OCI-LY3 (cell line): ENCODE results near the gene MEN1.

Source experiments
- H2AFZ ChIP-seq: fragments of 200-600, 300-600 bp; shearing (Covaris generic); 2 replicates; pipeline ENCODE4 v1.6.0; 2014; ENCODE audit warnings: antibody characterized with exemption, low read depth, low read length
- H3K27ac ChIP-seq: fragments of 200-600, 300-600 bp; sonication (generic); 2 replicates; pipeline ENCODE4 v1.5.1; 2014; ENCODE audit warnings: mild to moderate bottlenecking, low read length, moderate library complexity, mixed read lengths
- H3K27me3 ChIP-seq: fragments of 200-600, 300-600 bp; sonication (generic); 2 replicates; pipeline ENCODE4 v1.6.1; 2014; ENCODE audit warnings: low read depth, low read length, mixed read lengths
- H3K36me3 ChIP-seq: fragments of 200-600, 300-600 bp; sonication (generic); replicated peaks from 2 replicates; pipeline ENCODE3; 2014; ENCODE audit warnings: low read depth, low read length, mixed read lengths
- H3K4me1 ChIP-seq: fragments of 300-600, 200-600 bp; sonication (generic); 2 replicates; pipeline ENCODE4 v1.6.1; 2014; ENCODE audit warnings: low read length, mixed read lengths
- H3K4me2 ChIP-seq: fragments of 200-600, 300-600 bp; sonication (generic); 2 replicates; pipeline ENCODE4 v1.6.1; 2014; ENCODE audit warnings: low read length, mixed read lengths
- H3K4me3 ChIP-seq: fragments of 300-600, 200-600 bp; sonication (generic); 2 replicates; pipeline ENCODE4 v1.5.1; 2014; ENCODE audit warnings: antibody characterized with exemption, mild to moderate bottlenecking, low read length, moderate library complexity
- H3K79me2 ChIP-seq: fragments of 300-600, 200-600 bp; shearing (Covaris generic); 2 replicates; pipeline ENCODE4 v1.6.1; 2014; ENCODE audit warnings: mild to moderate bottlenecking, low read length, mixed read lengths
- H3K9ac ChIP-seq: fragments of 300-600, 200-600 bp; shearing (Covaris generic); 2 replicates; pipeline ENCODE4 v1.6.0; 2014; ENCODE audit warnings: mild to moderate bottlenecking, low read length, moderate library complexity
- H3K9me3 ChIP-seq: fragments of 200-600, 300-600 bp; shearing (Covaris generic); 2 replicates; pipeline ENCODE4 v1.6.1; 2014; ENCODE audit warnings: low read length, mixed read lengths; ENCODE audit not compliant: insufficient read depth
- H4K20me1 ChIP-seq: fragments of 200-600, 300-600 bp; sonication (generic); 2 replicates; pipeline ENCODE4 v1.6.1; 2016; ENCODE audit warnings: low read length, mixed read lengths; ENCODE audit not compliant: insufficient read depth
- EZH2phosphoT487 ChIP-seq: fragments of 200-600 bp; shearing (Covaris generic); IDR thresholded peaks from 2 replicates; pipeline ENCODE4 v1.6.1; 2018; ENCODE audit warnings: antibody characterized with exemption, mixed run types, low read depth
- TF ChIP-seq, protein P1 (sequence below): fragments of 200-600, 300-600 bp; sonication (generic); IDR thresholded peaks from 2 replicates; pipeline ENCODE4 v1.5.1; 2014; ENCODE audit warnings: antibody characterized with exemption, low read length, low read depth

Gene MEN1

DNA sequence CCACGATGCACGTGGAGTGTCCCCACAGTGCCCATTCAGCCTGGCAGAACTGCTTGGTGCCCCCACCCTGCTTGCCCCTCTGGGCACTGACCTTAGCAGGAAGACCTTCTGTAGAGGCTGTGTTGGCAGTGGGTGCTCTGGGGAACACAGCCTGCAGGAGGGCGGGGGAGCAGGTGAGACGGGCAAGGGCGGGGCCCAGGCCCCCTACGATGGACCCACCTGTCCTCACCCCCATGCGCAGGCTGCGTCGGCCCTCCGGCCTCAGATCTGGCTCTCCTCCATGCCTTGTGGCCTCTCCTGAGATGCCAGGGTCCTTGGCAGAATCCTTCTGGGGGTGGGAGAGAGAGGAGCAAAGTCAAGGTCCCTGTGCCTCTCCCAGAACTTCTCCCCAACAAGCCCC lies 23.2 kb upstream of the MEN1 start:
- H3K4me2 ChIP-seq = no peak overlapping the region
- H3K27ac ChIP-seq = no peak overlapping the region
- H2AFZ ChIP-seq = no peak overlapping the region
- H3K9ac ChIP-seq = no peak overlapping the region
- no peaks in the 10 kb centered on the region for H3K27me3 ChIP-seq
- H3K9me3 ChIP-seq = no peaks in the 10 kb centered on the region
- no peaks in the 10 kb centered on the region for H3K4me1 ChIP-seq
- no peaks in the 10 kb centered on the region for H3K36me3 ChIP-seq
- no peaks in the 10 kb centered on the region for H4K20me1 ChIP-seq
- no peak for TF ChIP-seq EZH2phosphoT487
- TF ChIP-seq, protein P1, sequence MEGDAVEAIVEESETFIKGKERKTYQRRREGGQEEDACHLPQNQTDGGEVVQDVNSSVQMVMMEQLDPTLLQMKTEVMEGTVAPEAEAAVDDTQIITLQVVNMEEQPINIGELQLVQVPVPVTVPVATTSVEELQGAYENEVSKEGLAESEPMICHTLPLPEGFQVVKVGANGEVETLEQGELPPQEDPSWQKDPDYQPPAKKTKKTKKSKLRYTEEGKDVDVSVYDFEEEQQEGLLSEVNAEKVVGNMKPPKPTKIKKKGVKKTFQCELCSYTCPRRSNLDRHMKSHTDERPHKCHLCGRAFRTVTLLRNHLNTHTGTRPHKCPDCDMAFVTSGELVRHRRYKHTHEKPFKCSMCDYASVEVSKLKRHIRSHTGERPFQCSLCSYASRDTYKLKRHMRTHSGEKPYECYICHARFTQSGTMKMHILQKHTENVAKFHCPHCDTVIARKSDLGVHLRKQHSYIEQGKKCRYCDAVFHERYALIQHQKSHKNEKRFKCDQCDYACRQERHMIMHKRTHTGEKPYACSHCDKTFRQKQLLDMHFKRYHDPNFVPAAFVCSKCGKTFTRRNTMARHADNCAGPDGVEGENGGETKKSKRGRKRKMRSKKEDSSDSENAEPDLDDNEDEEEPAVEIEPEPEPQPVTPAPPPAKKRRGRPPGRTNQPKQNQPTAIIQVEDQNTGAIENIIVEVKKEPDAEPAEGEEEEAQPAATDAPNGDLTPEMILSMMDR = no peak
- no peak overlapping the region for H3K4me3 ChIP-seq
- no peaks in the 10 kb centered on the region for H3K79me2 ChIP-seq

- Histone ChIP-seq H3K9me3 (no peaks in the 10 kb centered on the region), H3K4me1 (no peaks in the 10 kb centered on the region), H3K27ac (no peak overlapping the region), H3K9ac (no peak overlapping the region), H2AFZ (no peak overlapping the region), H3K27me3 (no peaks in the 10 kb centered on the region), H4K20me1 (no peaks in the 10 kb centered on the region), H3K4me2 (no peak overlapping the region), H3K36me3 (no peaks in the 10 kb centered on the region), H3K4me3 (no peak overlapping the region), H3K79me2 (no peaks in the 10 kb centered on the region)
- TF ChIP-seq EZH2phosphoT487 = no peak
These were observed 22.8 kb upstream of the MEN1 start for GRCh38 chr11:64833198-64833502.

- Histone ChIP-seq H3K4me1 (no peaks in the 10 kb centered on the region), H2AFZ (no peak overlapping the region), H3K36me3 (no peaks in the 10 kb centered on the region), H3K4me3 (no peak overlapping the region), H3K27me3 (no peaks in the 10 kb centered on the region), H3K79me2 (no peaks in the 10 kb centered on the region), H3K9ac (no peak overlapping the region), H3K9me3 (no peaks in the 10 kb centered on the region), H3K27ac (no peak overlapping the region), H3K4me2 (no peak overlapping the region), H4K20me1 (no peaks in the 10 kb centered on the region)
- TF ChIP-seq, protein P1 = no peak
- no peak for TF ChIP-seq EZH2phosphoT487
These were observed 22.3 kb upstream of the MEN1 start for GRCh38 chr11:64832467-64833197.

DNA sequence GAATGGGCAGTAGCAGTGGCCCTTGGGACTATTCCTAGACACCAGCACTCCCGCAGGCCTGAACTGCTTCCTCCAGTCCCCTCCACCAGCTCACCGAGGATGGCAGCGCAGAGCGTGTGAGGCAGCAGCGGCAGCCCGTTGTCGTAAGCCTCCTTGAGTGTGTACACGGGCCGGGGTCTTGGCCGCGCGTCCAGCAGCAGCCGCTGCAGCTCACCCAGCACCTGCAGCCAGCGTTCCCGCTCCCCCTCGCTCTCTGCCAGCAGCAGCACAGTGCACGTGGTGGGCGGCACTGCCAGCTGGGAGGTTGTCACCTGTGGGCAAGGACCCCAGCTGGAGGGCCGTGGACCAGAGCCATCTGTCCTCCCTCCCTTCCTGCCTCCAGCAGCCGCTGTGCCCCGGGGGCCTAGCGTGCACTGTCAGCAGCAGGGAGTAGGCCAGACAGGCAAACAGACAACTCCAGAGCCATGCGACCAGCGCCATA lies 21.1 kb upstream of the MEN1 start:
- Histone ChIP-seq H2AFZ (no peak overlapping the region), H4K20me1 (no peaks in the 10 kb centered on the region), H3K4me2 (no peak overlapping the region), H3K9me3 (no peaks in the 10 kb centered on the region), H3K79me2 (no peaks in the 10 kb centered on the region), H3K27me3 (no peaks in the 10 kb centered on the region), H3K36me3 (no peaks in the 10 kb centered on the region), H3K4me3 (no peak overlapping the region), H3K4me1 (no peaks in the 10 kb centered on the region), H3K27ac (no peak overlapping the region), H3K9ac (no peak overlapping the region)
- TF ChIP-seq EZH2phosphoT487 = no peak
- TF ChIP-seq, protein P1 = no peak
